HG02840 (cell line): Measurements from ENCODE around the gene TREM1.

ENCODE experiments used
- ATAC-seq: cut with Tn5 transposase; IDR thresholded peaks from one replicate; pipeline ENCODE4 v1.9.1; 2021; ENCODE audit warnings: mild to moderate bottlenecking, moderate library complexity, moderate number of reproducible peaks; ENCODE audit not compliant: unreplicated experiment, low FRiP score

The TREM1 gene

DNA sequence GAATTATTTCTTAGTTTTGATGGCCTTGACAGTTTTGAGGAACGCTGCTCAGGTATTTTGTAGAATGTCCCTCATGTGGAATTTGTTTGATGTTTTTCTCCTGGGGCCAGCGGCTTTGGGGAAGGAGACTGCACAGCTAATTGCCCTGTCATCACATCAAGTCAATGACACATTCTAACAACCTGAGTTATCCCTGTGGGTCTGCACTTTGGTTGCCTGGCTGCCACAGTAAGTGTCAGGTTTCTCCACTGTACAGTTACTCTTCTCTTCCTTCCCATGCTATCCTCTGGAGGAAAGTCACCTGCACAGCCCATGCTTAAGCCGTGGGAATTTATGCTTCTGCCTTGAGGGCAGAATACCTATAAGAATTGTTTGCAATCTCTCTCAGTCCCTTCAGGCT lies 59.7 kb downstream of the TREM1 start:
- no peak for ATAC-seq

GRCh38 chr6:41224800-41225199 lies 61.7 kb downstream of the TREM1 start:
- no peak for ATAC-seq
